DND-41 (cell line): ENCODE measurements around the gene TULP4.

Experiments
- ATAC-seq: fragments of 200-7000 bp; cut with Tn5 transposase; 3 replicates; pipeline ENCODE4 v1.9.1; 2021; ENCODE audit warnings: low read depth; ENCODE audit not compliant: insufficient read depth
- DNase-seq: peaks from one replicate; pipeline ENCODE4 v3.0.0-alpha.2; 2020
- H2AFZ ChIP-seq: 2 replicates; pipeline ENCODE4 v1.6.0; 2012; ENCODE audit warnings: low read depth, low read length
- H3K27ac ChIP-seq: 2 replicates; pipeline ENCODE4 v1.5.1; 2012; ENCODE audit warnings: low read length, inconsistent platforms
- H3K27me3 ChIP-seq: fragments of 200-600 bp; sonication (generic); 2 replicates; pipeline ENCODE4 v1.6.0; 2012; ENCODE audit warnings: low read length, mild to moderate bottlenecking, inconsistent platforms; ENCODE audit not compliant: insufficient read depth, poor library complexity
- H3K36me3 ChIP-seq: 2 replicates; pipeline ENCODE4 v1.5.1; 2012; ENCODE audit warnings: low read length, inconsistent platforms; ENCODE audit not compliant: insufficient read depth
- H3K4me1 ChIP-seq: 2 replicates; pipeline ENCODE4 v1.5.1; 2012; ENCODE audit warnings: mild to moderate bottlenecking, low read length; ENCODE audit not compliant: insufficient read depth
- H3K4me2 ChIP-seq: 2 replicates; pipeline ENCODE4 v1.6.0; 2012; ENCODE audit warnings: mild to moderate bottlenecking, moderate library complexity, low read length, inconsistent platforms; ENCODE audit not compliant: insufficient read depth
- H3K4me3 ChIP-seq, 2 experiments: fragments of 200-600 bp in 1 of 2; shearing (Covaris generic) in 1 of 2; 2 replicates each; pipeline ENCODE4 v1.5.1; 2012 to 2016; ENCODE audit warnings: inconsistent platforms in 2 of 2, low read length in 2 of 2, mild to moderate bottlenecking in 2 of 2, low read depth in 1 of 2, moderate library complexity in 1 of 2
- H3K79me2 ChIP-seq: 2 replicates; pipeline ENCODE4 v1.6.0; 2012; ENCODE audit warnings: low read length, inconsistent platforms; ENCODE audit not compliant: insufficient read depth
- H3K9ac ChIP-seq: 2 replicates; pipeline ENCODE4 v1.6.0; 2012; ENCODE audit warnings: low read depth, mild to moderate bottlenecking, inconsistent platforms, low read length, moderate library complexity
- H3K9me3 ChIP-seq: 2 replicates; pipeline ENCODE4 v1.5.1; 2012; ENCODE audit warnings: low read length, moderate library complexity, mild to moderate bottlenecking, inconsistent platforms; ENCODE audit not compliant: insufficient read depth, severe bottlenecking
- H4K20me1 ChIP-seq: 2 replicates; pipeline ENCODE4 v1.6.0; 2012; ENCODE audit warnings: low read length; ENCODE audit not compliant: insufficient read depth
- EZH2 ChIP-seq: IDR thresholded peaks from 3 replicates; pipeline ENCODE4 v1.6.1; 2012; ENCODE audit warnings: borderline replicate concordance, low read depth, mild to moderate bottlenecking, moderate library complexity, low read length, inconsistent platforms; ENCODE audit not compliant: severe bottlenecking
- TF ChIP-seq, protein P1 (sequence below): IDR thresholded peaks from 2 replicates; pipeline ENCODE4 v1.5.1; 2012; ENCODE audit warnings: borderline replicate concordance, low read length, moderate library complexity, mild to moderate bottlenecking; ENCODE audit not compliant: poor library complexity, severe bottlenecking; ENCODE audit errors: extremely low read depth

Gene TULP4

DNA sequence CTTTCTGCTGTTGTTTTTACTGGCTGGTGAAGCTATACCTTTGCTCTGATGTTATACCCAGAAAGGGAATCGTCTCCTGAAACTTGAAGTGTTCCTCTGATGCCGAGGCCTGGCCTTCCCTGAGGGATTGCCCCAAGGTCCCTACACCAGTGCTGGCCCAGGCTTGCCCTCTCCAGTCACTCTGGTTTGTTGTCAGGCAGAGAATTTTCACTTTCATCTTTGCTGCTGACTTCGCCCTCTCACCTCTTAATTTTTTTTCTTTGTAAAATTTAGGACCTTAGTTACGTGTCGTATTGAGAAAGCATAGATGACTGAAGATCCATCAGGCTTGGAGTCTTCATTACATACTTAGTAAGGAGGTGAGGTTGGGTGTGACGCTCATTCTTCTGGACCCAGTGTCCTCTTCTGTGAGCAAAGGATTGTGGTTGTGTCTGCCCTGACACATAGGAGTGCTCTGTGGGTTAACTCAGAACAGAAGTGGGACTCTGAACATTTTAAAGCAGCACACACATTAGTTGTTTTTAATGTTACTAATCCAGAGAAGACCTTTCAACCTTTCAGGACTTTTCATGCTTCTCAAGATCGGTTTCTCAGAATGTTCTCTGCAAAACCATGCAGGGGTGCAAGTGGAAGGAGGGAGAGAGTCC is 45.4 kb downstream of the TULP4 start:
- H3K27ac ChIP-seq: no peak overlapping the region
- H2AFZ ChIP-seq: no peak overlapping the region
- no peak overlapping the region for H3K9ac ChIP-seq
- no peak for ATAC-seq
- H3K36me3 ChIP-seq: no peaks in the 10 kb centered on the region
- H3K27me3 ChIP-seq: no peaks in the 10 kb centered on the region
- no peak for TF ChIP-seq EZH2
- TF ChIP-seq, protein P1, sequence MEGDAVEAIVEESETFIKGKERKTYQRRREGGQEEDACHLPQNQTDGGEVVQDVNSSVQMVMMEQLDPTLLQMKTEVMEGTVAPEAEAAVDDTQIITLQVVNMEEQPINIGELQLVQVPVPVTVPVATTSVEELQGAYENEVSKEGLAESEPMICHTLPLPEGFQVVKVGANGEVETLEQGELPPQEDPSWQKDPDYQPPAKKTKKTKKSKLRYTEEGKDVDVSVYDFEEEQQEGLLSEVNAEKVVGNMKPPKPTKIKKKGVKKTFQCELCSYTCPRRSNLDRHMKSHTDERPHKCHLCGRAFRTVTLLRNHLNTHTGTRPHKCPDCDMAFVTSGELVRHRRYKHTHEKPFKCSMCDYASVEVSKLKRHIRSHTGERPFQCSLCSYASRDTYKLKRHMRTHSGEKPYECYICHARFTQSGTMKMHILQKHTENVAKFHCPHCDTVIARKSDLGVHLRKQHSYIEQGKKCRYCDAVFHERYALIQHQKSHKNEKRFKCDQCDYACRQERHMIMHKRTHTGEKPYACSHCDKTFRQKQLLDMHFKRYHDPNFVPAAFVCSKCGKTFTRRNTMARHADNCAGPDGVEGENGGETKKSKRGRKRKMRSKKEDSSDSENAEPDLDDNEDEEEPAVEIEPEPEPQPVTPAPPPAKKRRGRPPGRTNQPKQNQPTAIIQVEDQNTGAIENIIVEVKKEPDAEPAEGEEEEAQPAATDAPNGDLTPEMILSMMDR: no peak
- H3K79me2 ChIP-seq: peaks cover 22% of the 10 kb centered on the region
- peaks cover 50% of the 10 kb centered on the region for H4K20me1 ChIP-seq
- no peaks in the 10 kb centered on the region for H3K9me3 ChIP-seq
- no peak overlapping the region for H3K4me2 ChIP-seq
- H3K4me3 ChIP-seq: no peak overlapping the region
- no peak for DNase-seq
- no peaks in the 10 kb centered on the region for H3K4me1 ChIP-seq

DNA sequence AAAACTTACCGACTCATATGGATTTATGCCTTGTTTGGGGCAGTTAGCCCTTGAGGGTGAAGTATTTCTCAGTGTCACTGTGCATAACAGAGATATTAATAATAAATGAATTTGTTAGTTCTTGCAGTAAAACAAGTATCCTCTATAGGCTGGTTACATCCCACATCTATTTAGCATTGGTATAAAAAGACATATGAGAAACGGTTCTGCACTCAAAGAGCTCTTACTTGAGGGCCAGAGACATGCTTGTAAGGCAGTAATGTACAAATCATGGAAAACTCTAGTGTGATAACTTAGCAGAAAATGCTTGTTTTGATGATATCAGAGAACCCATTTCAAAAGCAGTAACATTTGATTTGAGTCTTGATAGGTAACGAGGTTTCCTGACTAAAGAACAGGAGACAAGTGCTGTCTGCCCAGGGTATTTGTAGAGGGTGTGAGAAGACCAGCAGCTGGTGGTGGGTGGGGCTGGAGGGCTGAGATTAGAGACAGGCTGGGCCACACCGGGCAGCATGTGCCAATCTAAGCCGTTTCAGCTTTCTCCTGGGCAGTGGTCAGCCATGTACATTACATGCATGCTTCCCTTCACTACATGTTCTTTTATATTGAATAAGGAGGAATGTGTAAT is 46.3 kb downstream of the TULP4 start:
- Histone ChIP-seq H3K4me1 (no peaks in the 10 kb centered on the region), H3K4me3 (no peak overlapping the region), H3K4me2 (no peak overlapping the region), H3K27ac (no peak overlapping the region), H2AFZ (no peak overlapping the region), H3K36me3 (no peaks in the 10 kb centered on the region), H3K79me2 (peaks cover 17% of the 10 kb centered on the region), H4K20me1 (peaks cover 50% of the 10 kb centered on the region), H3K9me3 (no peaks in the 10 kb centered on the region), H3K9ac (no peak overlapping the region), H3K27me3 (no peaks in the 10 kb centered on the region)
- DNase-seq (no peak), ATAC-seq (peak; percentile 68)
- no peak for TF ChIP-seq EZH2
- TF ChIP-seq, protein P1: no peak

DNA sequence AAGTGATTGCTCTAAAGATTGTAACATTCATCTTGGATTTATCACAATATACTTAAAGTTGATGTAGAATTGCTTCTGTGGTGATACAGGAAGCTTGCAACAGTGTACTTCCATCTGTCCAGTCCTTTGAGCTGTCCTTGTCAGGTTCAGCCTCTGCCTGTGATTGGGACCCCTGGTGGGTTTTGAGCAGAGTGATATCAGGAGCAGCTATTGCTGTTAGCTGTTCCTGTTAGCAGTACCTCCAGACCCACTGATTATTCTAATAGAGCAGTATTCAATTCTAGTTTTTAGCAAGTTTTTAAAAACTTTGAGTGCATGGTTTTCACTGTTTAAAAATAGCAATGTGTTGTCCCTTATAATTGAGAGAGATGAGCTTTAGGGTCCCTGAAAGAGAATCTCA is 48.8 kb downstream of the TULP4 start:
- H3K79me2 ChIP-seq: peaks cover 8% of the 10 kb centered on the region
- H3K27ac ChIP-seq: no peak overlapping the region
- no peaks in the 10 kb centered on the region for H3K36me3 ChIP-seq
- H2AFZ ChIP-seq: no peak overlapping the region
- H3K9ac ChIP-seq: no peak overlapping the region
- TF ChIP-seq, protein P1: no peak
- no peak for TF ChIP-seq EZH2
- no peaks in the 10 kb centered on the region for H3K27me3 ChIP-seq
- no peaks in the 10 kb centered on the region for H3K4me1 ChIP-seq
- peaks cover 36% of the 10 kb centered on the region for H4K20me1 ChIP-seq
- no peak for ATAC-seq
- no peak overlapping the region for H3K4me2 ChIP-seq
- no peak overlapping the region for H3K4me3 ChIP-seq
- no peak for DNase-seq
- H3K9me3 ChIP-seq: no peaks in the 10 kb centered on the region
